Nephron (organoid): ENCODE results near the gene ZNF451.

Source experiments
- H3K27ac Mint-ChIP-seq, 3 experiments: 2 replicates each; pipeline ENCODE4 v1.8.0; 2020; ENCODE audit warnings: mixed read lengths in 3 of 3, mild to moderate bottlenecking in 2 of 3, moderate library complexity in 1 of 3
- H3K27me3 Mint-ChIP-seq: 2 replicates; pipeline ENCODE4 v1.8.0; 2021; ENCODE audit warnings: low read depth, mild to moderate bottlenecking, moderate library complexity, mixed read lengths
- H3K36me3 Mint-ChIP-seq: 2 replicates; pipeline ENCODE4 v1.8.0; 2020; ENCODE audit warnings: low read depth, mixed read lengths
- H3K4me1 Mint-ChIP-seq: 2 replicates; pipeline ENCODE4 v1.8.0; 2020; ENCODE audit warnings: mixed read lengths
- H3K4me3 Mint-ChIP-seq, 3 experiments: 2 replicates each; pipeline ENCODE4 v1.8.0; 2020; ENCODE audit warnings: mild to moderate bottlenecking in 3 of 3, mixed read lengths in 3 of 3, moderate library complexity in 2 of 3
- H3K9me3 Mint-ChIP-seq: 2 replicates; pipeline ENCODE4 v1.8.0; 2020; ENCODE audit warnings: mixed read lengths
- CTCF ChIP-seq, 3 experiments: fragments of 200-600 bp; sonication (generic); IDR thresholded peaks; one replicate each; pipeline ENCODE4 v1.5.0; 2021; ENCODE audit warnings: antibody characterized with exemption in 3 of 3; ENCODE audit not compliant: unreplicated experiment in 3 of 3

Gene ZNF451

DNA sequence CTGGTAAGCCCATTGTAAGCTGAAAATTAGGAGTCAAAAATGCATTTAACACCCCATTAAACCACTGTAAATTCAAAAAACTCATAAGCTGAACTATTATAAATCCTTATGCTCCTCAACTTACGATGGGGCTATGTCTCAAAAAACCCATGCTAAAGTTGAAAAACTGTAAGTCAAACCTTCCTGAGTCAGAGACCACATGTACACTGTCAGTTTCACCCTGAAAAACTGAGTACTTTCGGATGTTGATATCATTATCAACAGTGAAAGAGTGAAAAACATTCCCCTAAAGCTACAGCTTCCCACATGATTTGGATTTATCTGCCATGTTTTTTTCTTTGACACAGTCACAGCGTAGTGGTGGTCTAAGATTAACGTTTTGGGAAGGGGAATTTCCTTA is 117.9 kb downstream of the ZNF451 start:
- peaks cover 5% of the 10 kb centered on the region for H3K4me1 Mint-ChIP-seq
- H3K4me3 Mint-ChIP-seq, result no peak overlapping the region
- no peaks in the 10 kb centered on the region for H3K27me3 Mint-ChIP-seq
- no peak overlapping the region for H3K27ac Mint-ChIP-seq
- peaks cover 5% of the 10 kb centered on the region for H3K36me3 Mint-ChIP-seq
- no peak for TF ChIP-seq CTCF (IDR thresholded peaks at IDR 0.05; ENCODE audit: unreplicated experiment in 3 of 3)
- H3K9me3 Mint-ChIP-seq, result no peaks in the 10 kb centered on the region

DNA sequence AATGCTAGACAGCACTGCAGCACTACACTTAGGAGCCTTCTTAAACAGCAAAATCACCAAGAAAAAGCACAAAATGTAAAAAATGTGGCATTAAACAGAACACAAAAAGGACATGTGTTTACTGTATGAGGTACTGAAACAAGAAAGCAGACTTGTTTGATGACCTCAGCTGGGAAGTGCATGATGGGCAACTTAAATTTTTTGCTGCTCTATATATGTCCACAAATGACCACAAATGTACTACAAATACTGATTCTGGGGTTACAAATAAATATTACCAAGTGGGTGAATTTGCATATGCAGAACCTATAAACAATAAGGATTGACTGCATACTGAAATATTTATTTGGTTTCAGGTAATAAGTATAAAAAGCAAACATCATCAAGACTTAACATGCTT is 119.0 kb downstream of the ZNF451 start:
- Mint-ChIP-seq H3K27ac (no peak overlapping the region), H3K27me3 (no peaks in the 10 kb centered on the region), H3K36me3 (peaks cover 10% of the 10 kb centered on the region), H3K4me3 (no peak overlapping the region), H3K4me1 (peaks cover 5% of the 10 kb centered on the region), H3K9me3 (no peaks in the 10 kb centered on the region)
- no peak for TF ChIP-seq CTCF (IDR thresholded peaks at IDR 0.05; ENCODE audit: unreplicated experiment in 3 of 3)

- H3K36me3 Mint-ChIP-seq, result peaks cover 20% of the 10 kb centered on the region
Observed at GRCh38 chr6:57210060-57210459, 120.1 kb downstream of the ZNF451 start.

GRCh38 chr6:57215260-57215659 is 125.3 kb downstream of the ZNF451 start:
- no peak overlapping the region for H3K4me3 Mint-ChIP-seq
- peaks cover 12% of the 10 kb centered on the region for H3K4me1 Mint-ChIP-seq
- peaks cover 58% of the 10 kb centered on the region for H3K36me3 Mint-ChIP-seq
- H3K27me3 Mint-ChIP-seq, result no peaks in the 10 kb centered on the region
- no peak for TF ChIP-seq CTCF (IDR thresholded peaks at IDR 0.05; ENCODE audit: unreplicated experiment in 3 of 3)
- H3K27ac Mint-ChIP-seq, result no peak overlapping the region
- H3K9me3 Mint-ChIP-seq, result peaks cover 36% of the 10 kb centered on the region

More at GRCh38 chr6:57210060-57210459, 120.1 kb downstream of the ZNF451 start:
- peaks cover 6% of the 10 kb centered on the region for H3K9me3 Mint-ChIP-seq
- H3K4me3 Mint-ChIP-seq, result no peak overlapping the region
- no peaks in the 10 kb centered on the region for H3K27me3 Mint-ChIP-seq
- H3K4me1 Mint-ChIP-seq, result peaks cover 5% of the 10 kb centered on the region
- no peak for TF ChIP-seq CTCF (IDR thresholded peaks at IDR 0.05; ENCODE audit: unreplicated experiment in 3 of 3)
- peak overlapping the region in 1 of 3 experiments; percentile 34 for H3K27ac Mint-ChIP-seq

DNA sequence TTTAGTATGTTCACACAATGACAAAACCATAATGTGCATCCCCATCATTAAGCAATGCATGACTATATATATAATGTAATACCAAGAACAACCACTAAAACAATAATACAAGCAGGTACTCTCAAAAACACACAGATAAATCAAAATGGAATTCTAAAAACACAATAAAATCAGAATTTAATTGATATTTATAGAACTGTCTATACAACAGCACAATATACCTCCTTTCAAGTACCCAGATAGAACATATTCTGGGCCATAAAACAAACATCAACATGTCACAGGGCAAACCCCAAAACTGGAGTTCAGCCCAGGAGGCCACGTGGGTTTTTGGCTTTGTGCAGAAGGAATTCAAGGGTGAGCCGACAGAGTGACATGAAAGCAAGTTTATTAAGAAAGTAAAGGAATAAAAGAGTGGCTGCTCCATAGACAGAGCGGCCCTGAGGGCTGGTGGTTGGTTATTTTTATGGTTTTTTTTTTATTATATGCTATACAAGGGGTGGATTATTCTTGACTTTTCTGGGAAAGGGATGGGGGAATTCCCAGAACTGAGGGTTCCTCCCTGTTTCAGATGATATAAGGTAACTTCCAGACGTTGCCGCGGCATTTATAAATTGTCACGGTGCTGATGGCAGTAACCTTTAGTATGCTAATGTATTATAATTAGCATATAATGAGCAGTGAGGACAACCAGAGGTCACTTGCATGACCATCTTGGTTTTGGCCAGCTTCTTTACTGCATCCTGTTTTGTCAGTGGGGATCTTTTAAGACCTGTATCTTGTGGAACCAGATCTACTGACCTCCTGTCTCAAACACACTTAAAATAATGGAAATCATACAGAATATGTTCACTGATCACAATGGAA is 126.5 kb downstream of the ZNF451 start:
- no peaks in the 10 kb centered on the region for H3K27me3 Mint-ChIP-seq
- peaks cover 40% of the 10 kb centered on the region for H3K9me3 Mint-ChIP-seq
- peaks cover 21% of the 10 kb centered on the region for H3K4me1 Mint-ChIP-seq
- peak overlapping the region in 1 of 3 experiments; percentile 39 for H3K4me3 Mint-ChIP-seq
- H3K27ac Mint-ChIP-seq, result no peak overlapping the region
- H3K36me3 Mint-ChIP-seq, result peaks cover 62% of the 10 kb centered on the region
- no peak for TF ChIP-seq CTCF (IDR thresholded peaks at IDR 0.05; ENCODE audit: unreplicated experiment in 3 of 3)

GRCh38 chr6:57217270-57217669 is 127.3 kb downstream of the ZNF451 start:
- no peak overlapping the region for H3K27ac Mint-ChIP-seq
- peaks cover 22% of the 10 kb centered on the region for H3K4me1 Mint-ChIP-seq
- no peaks in the 10 kb centered on the region for H3K27me3 Mint-ChIP-seq
- no peak for TF ChIP-seq CTCF (IDR thresholded peaks at IDR 0.05; ENCODE audit: unreplicated experiment in 3 of 3)
- H3K4me3 Mint-ChIP-seq, result peak overlapping the region in 1 of 3 experiments; percentile 5
- peaks cover 63% of the 10 kb centered on the region for H3K36me3 Mint-ChIP-seq
- H3K9me3 Mint-ChIP-seq, result peaks cover 42% of the 10 kb centered on the region
